ENCODE measurements around the gene M1AP.

Gene M1AP

GRCh38 chr2:74679615-74680014 is 31.5 kb upstream of the M1AP start:
- no peaks in the 10 kb centered on the region for H3K36me3 ChIP-seq
- H3K27me3 ChIP-seq, result no peaks in the 10 kb centered on the region
- DNase-seq, result no peak
- no peaks in the 10 kb centered on the region for H3K4me1 ChIP-seq
- no peak overlapping the region for H3K4me3 ChIP-seq (ENCODE audit: low read depth, low read length)
- no peak for TF ChIP-seq CTCF (IDR thresholded peaks at IDR 0.05; ENCODE audit: low read depth, low read length)
- H3K9me3 ChIP-seq, result no peaks in the 10 kb centered on the region

GRCh38 chr2:74676331-74676730 is 28.2 kb upstream of the M1AP start:
- DNase-seq, result no peak
- Histone ChIP-seq H3K9me3 (no peaks in the 10 kb centered on the region), H3K4me3 (ENCODE audit: low read depth, low read length) (no peak overlapping the region), H3K36me3 (no peaks in the 10 kb centered on the region), H3K4me1 (no peaks in the 10 kb centered on the region), H3K27me3 (no peaks in the 10 kb centered on the region)
- no peak for TF ChIP-seq CTCF (IDR thresholded peaks at IDR 0.05; ENCODE audit: low read depth, low read length)

GRCh38 chr2:74675090-74675489 is 27.0 kb upstream of the M1AP start:
- Histone ChIP-seq H3K27me3 (no peaks in the 10 kb centered on the region), H3K9me3 (no peaks in the 10 kb centered on the region), H3K36me3 (no peaks in the 10 kb centered on the region), H3K4me3 (ENCODE audit: low read depth, low read length) (no peak overlapping the region), H3K4me1 (no peaks in the 10 kb centered on the region)
- TF ChIP-seq CTCF (IDR thresholded peaks at IDR 0.05; ENCODE audit: low read depth, low read length), result no peak
- no peak for DNase-seq

GRCh38 chr2:74673826-74674528 is 25.8 kb upstream of the M1AP start:
- Histone ChIP-seq H3K4me1 (no peaks in the 10 kb centered on the region), H3K4me3 (ENCODE audit: low read depth, low read length) (no peak overlapping the region), H3K36me3 (no peaks in the 10 kb centered on the region), H3K9me3 (no peaks in the 10 kb centered on the region), H3K27me3 (no peaks in the 10 kb centered on the region)
- DNase-seq, result no peak
- no peak for TF ChIP-seq CTCF (IDR thresholded peaks at IDR 0.05; ENCODE audit: low read depth, low read length)

- no peak for DNase-seq
- no peaks in the 10 kb centered on the region for H3K4me1 ChIP-seq
- no peaks in the 10 kb centered on the region for H3K36me3 ChIP-seq
- no peak for TF ChIP-seq CTCF (IDR thresholded peaks at IDR 0.05; ENCODE audit: low read depth, low read length)
- H3K27me3 ChIP-seq, result no peaks in the 10 kb centered on the region
- H3K4me3 ChIP-seq (ENCODE audit: low read depth, low read length), result no peak overlapping the region
- no peaks in the 10 kb centered on the region for H3K9me3 ChIP-seq
Measured at GRCh38 chr2:74671479-74671878, 23.3 kb upstream of the M1AP start.

GRCh38 chr2:74670263-74670662 is 22.1 kb upstream of the M1AP start:
- no peak for DNase-seq
- Histone ChIP-seq H3K36me3 (no peaks in the 10 kb centered on the region), H3K27me3 (no peaks in the 10 kb centered on the region), H3K4me1 (no peaks in the 10 kb centered on the region), H3K4me3 (ENCODE audit: low read depth, low read length) (no peak overlapping the region), H3K9me3 (no peaks in the 10 kb centered on the region)
- TF ChIP-seq CTCF (IDR thresholded peaks at IDR 0.05; ENCODE audit: low read depth, low read length), result no peak

Measured in BE2C (cell line).